Right lobe of liver (tissue), 4 donors: ENCODE data around the gene GARIN5A.

Experiments
- POLR2A ChIP-seq: fragments of 450-650 bp; IDR thresholded peaks from one replicate; pipeline ENCODE4 v1.6.1; 2017; ENCODE audit warnings: antibody characterized with exemption, mild to moderate bottlenecking
- TF ChIP-seq, protein P1 (sequence below), 4 donors: fragments of 200-600 bp in 3 of 4; fragments of 450-650 bp in 1 of 4; IDR thresholded peaks; one replicate each; pipeline versions ENCODE4 v1.5.1 to v1.8.0; 2016 to 2022; ENCODE audit warnings: antibody characterized with exemption in 4 of 4, mild to moderate bottlenecking in 2 of 4
- donor health status: DM: no; HTN: no; CAD: no.
- donor health status: DM: no; HTN: no; CAD: no.
- donor health status: DM: no; HTN: yes; CAD: no.

DNA sequence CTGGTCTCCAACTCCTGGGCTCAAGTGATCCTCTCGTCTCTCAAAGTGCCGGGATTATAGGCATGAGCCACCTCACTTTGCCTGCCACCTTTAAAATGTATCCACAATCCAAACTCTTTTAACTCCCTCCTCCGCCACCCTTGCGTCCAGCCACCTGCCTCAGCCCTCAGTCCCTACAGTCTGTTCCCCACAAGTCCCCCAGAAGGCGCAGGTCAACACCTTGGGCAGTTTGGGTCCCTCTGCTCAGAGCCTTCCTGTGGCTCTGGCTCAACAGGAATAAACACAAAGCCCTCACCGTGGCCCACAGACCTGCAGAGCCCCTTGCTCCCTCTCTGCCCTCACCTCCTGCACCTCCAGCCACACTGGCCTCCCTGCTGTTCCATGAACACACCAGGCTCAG, 7.8 kb downstream of the GARIN5A start:
- no peak for TF ChIP-seq POLR2A
- TF ChIP-seq, protein P1, sequence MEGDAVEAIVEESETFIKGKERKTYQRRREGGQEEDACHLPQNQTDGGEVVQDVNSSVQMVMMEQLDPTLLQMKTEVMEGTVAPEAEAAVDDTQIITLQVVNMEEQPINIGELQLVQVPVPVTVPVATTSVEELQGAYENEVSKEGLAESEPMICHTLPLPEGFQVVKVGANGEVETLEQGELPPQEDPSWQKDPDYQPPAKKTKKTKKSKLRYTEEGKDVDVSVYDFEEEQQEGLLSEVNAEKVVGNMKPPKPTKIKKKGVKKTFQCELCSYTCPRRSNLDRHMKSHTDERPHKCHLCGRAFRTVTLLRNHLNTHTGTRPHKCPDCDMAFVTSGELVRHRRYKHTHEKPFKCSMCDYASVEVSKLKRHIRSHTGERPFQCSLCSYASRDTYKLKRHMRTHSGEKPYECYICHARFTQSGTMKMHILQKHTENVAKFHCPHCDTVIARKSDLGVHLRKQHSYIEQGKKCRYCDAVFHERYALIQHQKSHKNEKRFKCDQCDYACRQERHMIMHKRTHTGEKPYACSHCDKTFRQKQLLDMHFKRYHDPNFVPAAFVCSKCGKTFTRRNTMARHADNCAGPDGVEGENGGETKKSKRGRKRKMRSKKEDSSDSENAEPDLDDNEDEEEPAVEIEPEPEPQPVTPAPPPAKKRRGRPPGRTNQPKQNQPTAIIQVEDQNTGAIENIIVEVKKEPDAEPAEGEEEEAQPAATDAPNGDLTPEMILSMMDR (IDR thresholded peaks at IDR 0.05), result no peak
